ENCODE results near the gene PDS5B.

DNA sequence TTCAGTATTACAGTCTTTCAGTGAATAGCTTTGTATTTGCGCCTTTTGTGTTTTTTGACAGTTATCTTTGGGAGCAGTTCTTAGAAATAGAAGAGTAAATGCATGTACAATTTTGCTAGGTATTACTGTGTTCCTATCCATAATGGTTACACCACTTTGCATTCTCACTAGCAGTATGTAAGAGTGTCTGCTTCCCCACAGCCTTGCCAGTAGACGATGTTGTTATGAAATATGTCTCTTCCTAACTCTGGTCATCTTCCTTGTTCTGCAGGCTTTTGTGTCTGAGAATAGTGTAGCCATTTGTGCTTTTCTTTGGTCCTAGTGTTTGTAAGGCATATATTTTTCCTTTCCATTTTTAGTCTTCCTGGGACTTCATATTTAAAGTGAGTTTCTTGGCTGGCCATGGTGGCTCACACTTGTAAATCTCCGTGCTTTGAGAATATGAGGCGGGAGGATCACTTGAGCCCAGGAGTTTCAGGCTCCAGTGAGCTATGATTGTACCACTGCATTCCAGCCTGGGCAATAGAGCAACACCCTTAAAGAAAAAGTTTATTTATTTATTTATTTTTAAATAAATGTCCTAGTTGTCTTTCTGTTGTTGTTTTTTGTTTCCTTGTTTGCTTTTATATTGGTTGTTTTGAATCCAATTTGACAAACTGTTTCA, 140.3 kb downstream of the PDS5B start:
- no peak for TF ChIP-seq EZH2 (IDR thresholded peaks at IDR 0.05)
- TF ChIP-seq, protein P1, sequence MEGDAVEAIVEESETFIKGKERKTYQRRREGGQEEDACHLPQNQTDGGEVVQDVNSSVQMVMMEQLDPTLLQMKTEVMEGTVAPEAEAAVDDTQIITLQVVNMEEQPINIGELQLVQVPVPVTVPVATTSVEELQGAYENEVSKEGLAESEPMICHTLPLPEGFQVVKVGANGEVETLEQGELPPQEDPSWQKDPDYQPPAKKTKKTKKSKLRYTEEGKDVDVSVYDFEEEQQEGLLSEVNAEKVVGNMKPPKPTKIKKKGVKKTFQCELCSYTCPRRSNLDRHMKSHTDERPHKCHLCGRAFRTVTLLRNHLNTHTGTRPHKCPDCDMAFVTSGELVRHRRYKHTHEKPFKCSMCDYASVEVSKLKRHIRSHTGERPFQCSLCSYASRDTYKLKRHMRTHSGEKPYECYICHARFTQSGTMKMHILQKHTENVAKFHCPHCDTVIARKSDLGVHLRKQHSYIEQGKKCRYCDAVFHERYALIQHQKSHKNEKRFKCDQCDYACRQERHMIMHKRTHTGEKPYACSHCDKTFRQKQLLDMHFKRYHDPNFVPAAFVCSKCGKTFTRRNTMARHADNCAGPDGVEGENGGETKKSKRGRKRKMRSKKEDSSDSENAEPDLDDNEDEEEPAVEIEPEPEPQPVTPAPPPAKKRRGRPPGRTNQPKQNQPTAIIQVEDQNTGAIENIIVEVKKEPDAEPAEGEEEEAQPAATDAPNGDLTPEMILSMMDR (IDR thresholded peaks at IDR 0.05): no peak
